B cell (primary cell): ENCODE measurements around the gene PEX7. TPM values are rescaled to one million over a fixed set of nuclear protein-coding genes. Genes with fewer than 3 reads are reported as not detected.

Source experiments
- ATAC-seq: fragments of 200-7000 bp; cut with Tn5 transposase; one replicate; pipeline ENCODE4 v1.10.0; 2021; ENCODE audit warnings: low read depth, mild to moderate bottlenecking, moderate number of reproducible peaks, moderate library complexity
- CTCF ChIA-PET: fragments of 350-600 bp; sonication (Branson Sonifier 250); formaldehyde crosslinking; loops from one replicate; lab custom pipeline; 2021; ENCODE audit warnings: antibody characterized with exemption, inconsistent platforms; lab: Charles Lee
- POLR2A ChIA-PET: fragments of 350-600 bp; sonication (Branson Sonifier 250); formaldehyde crosslinking; loops from one replicate; lab custom pipeline; 2021; ENCODE audit warnings: antibody characterized with exemption; lab: Charles Lee
- DNase-seq: peaks from one replicate; pipeline ENCODE4 v3.0.0; 2013
- H2AFZ ChIP-seq: 2 replicates; pipeline ENCODE4 v1.6.1; 2012; ENCODE audit warnings: mild to moderate bottlenecking, low read depth, low read length; ENCODE audit not compliant: insufficient read depth, poor library complexity, severe bottlenecking
- H3K27ac ChIP-seq, 2 donors: 1 replicate in 1 of 2; 2 replicates in 1 of 2; pipeline ENCODE4 v1.5.1; 2012 to 2013; ENCODE audit warnings: low read length in 2 of 2, mild to moderate bottlenecking in 2 of 2, moderate library complexity in 1 of 2
- H3K27me3 ChIP-seq, 4 experiments: fragments of 200-600 bp in 1 of 4; sonication (generic) in 1 of 4; replicated peaks in 1 of 4; 1 replicate in 2 of 4; 2 replicates in 2 of 4; pipeline versions ENCODE4 v1.6.1 to v1.7.0; 2013 to 2016; ENCODE audit warnings: low read length in 3 of 4, mild to moderate bottlenecking in 2 of 4, mixed read lengths in 1 of 4, moderate library complexity in 1 of 4; ENCODE audit not compliant: insufficient read depth in 4 of 4, control insufficient read depth in 3 of 4; ENCODE audit errors: control extremely low read depth in 1 of 4
- H3K36me3 ChIP-seq, 2 experiments: replicated peaks in 1 of 2; 1 replicate in 1 of 2; 2 replicates in 1 of 2; pipeline versions ENCODE4 v1.6.1 to v1.7.1; 2013; ENCODE audit warnings: low read length in 1 of 2; ENCODE audit not compliant: insufficient read depth in 2 of 2, control insufficient read depth in 1 of 2; ENCODE audit errors: control extremely low read depth in 1 of 2, extremely low read depth in 1 of 2
- H3K4me1 ChIP-seq, 2 donors: fragments of 200-600 bp in 1 of 2; sonication (generic) in 1 of 2; 1 replicate in 1 of 2; 2 replicates in 1 of 2; pipeline versions ENCODE4 v1.5.1 to v1.6.1; 2013 to 2017; ENCODE audit warnings: low read length in 2 of 2; ENCODE audit not compliant: control insufficient read depth in 2 of 2, insufficient read depth in 2 of 2
- H3K4me2 ChIP-seq: replicated peaks from 2 replicates; pipeline ENCODE3; 2012; ENCODE audit warnings: mild to moderate bottlenecking, low read depth, low read length; ENCODE audit not compliant: poor library complexity, severe bottlenecking
- H3K4me3 ChIP-seq, 5 experiments: fragments of 200-600 bp in 1 of 5; sonication (generic) in 1 of 5; 1 replicate in 3 of 5; 2 replicates in 2 of 5; pipeline versions ENCODE4 v1.5.1 to v1.7.0; 2011 to 2016; ENCODE audit warnings: low read length in 4 of 5, mild to moderate bottlenecking in 4 of 5, low read depth in 2 of 5, control low read depth in 1 of 5, moderate library complexity in 1 of 5; ENCODE audit not compliant: insufficient read depth in 1 of 5; ENCODE audit errors: control extremely low read depth in 1 of 5, extremely low read depth in 1 of 5
- H3K79me2 ChIP-seq: fragments of 200-600 bp; sonication (generic); one replicate; pipeline ENCODE4 v1.6.0; 2016; ENCODE audit warnings: low read length; ENCODE audit not compliant: control insufficient read depth, insufficient read depth
- H3K9ac ChIP-seq: fragments of 200-600 bp; sonication (generic); 2 replicates; pipeline ENCODE4 v1.6.1; 2017; ENCODE audit warnings: mild to moderate bottlenecking, low read length, moderate library complexity
- H3K9me3 ChIP-seq, 3 donors: one replicate each; pipeline versions ENCODE4 v1.6.1 to v1.7.1; 2013; ENCODE audit warnings: low read length in 2 of 3; ENCODE audit not compliant: control insufficient read depth in 2 of 3, insufficient read depth in 1 of 3; ENCODE audit errors: control extremely low read depth in 1 of 3
- H4K20me1 ChIP-seq: 2 replicates; pipeline ENCODE4 v1.6.0; 2012; ENCODE audit warnings: mild to moderate bottlenecking, low read length; ENCODE audit not compliant: insufficient read depth, control insufficient read depth, poor library complexity, severe bottlenecking
- H3K27ac Mint-ChIP-seq: one replicate; pipeline ENCODE4 v1.8.0; 2021; ENCODE audit warnings: mixed read lengths
- H3K27me3 Mint-ChIP-seq: one replicate; pipeline ENCODE4 v1.8.0; 2021; ENCODE audit warnings: mixed read lengths
- H3K4me1 Mint-ChIP-seq: one replicate; pipeline ENCODE4 v1.8.0; 2021; ENCODE audit warnings: mixed read lengths
- H3K4me3 Mint-ChIP-seq: one replicate; pipeline ENCODE4 v1.8.0; 2021; ENCODE audit warnings: mixed read lengths
- H3K9me3 Mint-ChIP-seq: one replicate; pipeline ENCODE4 v1.8.0; 2022; ENCODE audit warnings: mixed read lengths; ENCODE audit not compliant: insufficient read depth
- CTCF ChIP-seq: fragments of 200-600 bp; IDR thresholded peaks from one replicate; pipeline ENCODE4 v1.8.0; 2022; ENCODE audit warnings: antibody characterized with exemption, mild to moderate bottlenecking
- EZH2 ChIP-seq: IDR thresholded peaks from 2 replicates; pipeline ENCODE4 v1.6.1; 2012; ENCODE audit warnings: borderline replicate concordance, low read depth, mild to moderate bottlenecking, moderate library complexity, low read length; ENCODE audit not compliant: insufficient read depth, poor library complexity, severe bottlenecking
- WGBS: methylation state at CpG from one replicate; pipeline ENCODE4 v1.1.5; 2013; ENCODE audit warnings: missing lambda C conversion rate; ENCODE audit not compliant: insufficient coverage; 5-methylcytosine and 5-hydroxymethylcytosine counted together
- intact Hi-C: fragments of 100-400 bp; cut with micrococcal nuclease; formaldehyde crosslinking; loops from one replicate; pipeline ENCODE4 v1.10.0; 2022
- polyA plus RNA-seq: library from polyadenylated mRNA; depleted of rRNA; stranded (reverse); fragments of >200 nt; gene quantifications from 2 replicates; pipeline ENCODE4 v1.2.3, GENCODE V29; 2012
- total RNA-seq, 2 donors: library from RNA; stranded (reverse); fragments of 120-200 nt in 1 of 2; gene quantifications; 1 replicate in 1 of 2; 2 replicates in 1 of 2; pipeline versions ENCODE4 v1.2.3 to v1.2.4, GENCODE V29; 2013 to 2022

PEX7 gene
- total and polyA plus RNA-seq, 2 donors (not counting 1 experiment from before 2014, with no cell fraction given): 3.9 TPM

GRCh38 chr6:136927292-136927691 lies 104.9 kb downstream of the PEX7 start:
- ChIA-PET POLR2A (no interaction called here), CTCF (interaction anchor here (0.8 to 3.4 kb wide), 3 partner anchors 25 to 345 kb away, joined by 3 to 16 read pairs (median 4); no protein-coding TSS in a partner anchor)
- Histone ChIP-seq H3K9me3 (peaks cover 0 to 16% (median 0%) of the 10 kb centered on the region in 3 donors), H3K79me2 (no peaks in the 10 kb centered on the region), H3K27ac (no peak overlapping the region), H3K36me3 (no peaks in the 10 kb centered on the region), H3K4me1 (peaks cover 17 to 18% of the 10 kb centered on the region in 2 donors), H3K4me3 (no peak overlapping the region), H3K9ac (no peak overlapping the region), H3K27me3 (peaks cover 0 to 36% (median 20%) of the 10 kb centered on the region in 4 experiments), H4K20me1 (no peaks in the 10 kb centered on the region), H2AFZ (no peak overlapping the region), H3K4me2 (no peak overlapping the region)
- peaks cover 33% of the 10 kb centered on the region for H3K27me3 Mint-ChIP-seq
- DNase-seq (peak; percentile 22), ATAC-seq (peak; percentile 33)
- H3K9me3 Mint-ChIP-seq: no peaks in the 10 kb centered on the region
- peaks cover 15% of the 10 kb centered on the region for H3K4me1 Mint-ChIP-seq
- 84% methylated on average over 3 of the region's 3 CpGs for WGBS
- H3K4me3 Mint-ChIP-seq: no peak overlapping the region
- no peak overlapping the region for H3K27ac Mint-ChIP-seq
- TF ChIP-seq EZH2: no peak
- peak; percentile 11 for TF ChIP-seq CTCF
- intact Hi-C loops: loop anchor here (1.0 to 10.0 kb wide), 4 partner anchors 102 to 319 kb away; partner anchors contain the start of genes MAP3K5 and PEX7

GRCh38 chr6:136930528-136930927 lies 108.1 kb downstream of the PEX7 start:
- Histone ChIP-seq H3K9ac (no peak overlapping the region), H3K4me2 (no peak overlapping the region), H4K20me1 (no peaks in the 10 kb centered on the region), H3K9me3 (no peaks in the 10 kb centered on the region), H3K27me3 (peaks cover 0 to 17% (median 9%) of the 10 kb centered on the region in 4 experiments), H3K27ac (no peak overlapping the region), H3K79me2 (no peaks in the 10 kb centered on the region), H3K4me1 (no peaks in the 10 kb centered on the region), H2AFZ (no peak overlapping the region), H3K4me3 (no peak overlapping the region), H3K36me3 (no peaks in the 10 kb centered on the region)
- H3K9me3 Mint-ChIP-seq: no peaks in the 10 kb centered on the region
- WGBS: 90% methylated on average over 3 of the region's 4 CpGs
- ATAC-seq (no peak), DNase-seq (no peak)
- ChIA-PET POLR2A (no interaction called here), CTCF (no interaction called here)
- peaks cover 42% of the 10 kb centered on the region for H3K27me3 Mint-ChIP-seq
- no peak overlapping the region for H3K27ac Mint-ChIP-seq
- no peaks in the 10 kb centered on the region for H3K4me1 Mint-ChIP-seq
- intact Hi-C loops: no loop called here
- H3K4me3 Mint-ChIP-seq: no peak overlapping the region
- TF ChIP-seq CTCF (no peak), EZH2 (no peak)
